ENCODE results near the gene PSMA6. TPM values are rescaled to one million over a fixed set of nuclear protein-coding genes. Genes with fewer than 3 reads are reported as not detected.
A peak's percentile ranks its signal among the peaks of the same experiment; 100 is the strongest.
"Not testable (repeated sequence)": the region's sequence is repeated elsewhere in the genome, so short reads cannot be mapped to it uniquely, and the experiment has no call there.

The PSMA6 gene
- total RNA-seq, 4 donors from 2014 or later: 70.5 to 143 (median 112) TPM

GRCh38 chr14:35351897-35352273 lies 59.7 kb downstream of the PSMA6 start:
- Histone ChIP-seq H3K27me3 (no peaks in the 10 kb centered on the region), H3K4me1 (peaks cover 0 to 12% (median 4%) of the 10 kb centered on the region in 4 donors), H3K36me3 (no peaks in the 10 kb centered on the region), H3K4me3 (no peak overlapping the region), H3K27ac (replicated peaks in 1 of 4) (no peak overlapping the region), H3K9me3 (no peaks in the 10 kb centered on the region)
- no peak for DNase-seq (ENCODE audit: extremely low spot score)
- TF ChIP-seq CTCF (IDR thresholded peaks at IDR 0.05) (no peak), POLR2A (IDR thresholded peaks at IDR 0.05; ENCODE audit: low read depth) (no peak), EP300 (IDR thresholded peaks at IDR 0.05) (no peak), POLR2AphosphoS5 (IDR thresholded peaks at IDR 0.05) (no peak)
- intact Hi-C loops (cut with DNase I): no loop called here
- 79% methylated on average over 4 of the region's 4 CpGs for WGBS

GRCh38 chr14:35352274-35353233 lies 60.4 kb downstream of the PSMA6 start:
- H3K4me3 ChIP-seq: no peak overlapping the region
- no peak for TF ChIP-seq CTCF (IDR thresholded peaks at IDR 0.05)
- TF ChIP-seq POLR2AphosphoS5 (IDR thresholded peaks at IDR 0.05): peak in 1 of 2 donors; percentile 22
- intact Hi-C loops (cut with DNase I): no loop called here
- H3K4me1 ChIP-seq: peaks cover 0 to 12% (median 4%) of the 10 kb centered on the region in 4 donors
- no peaks in the 10 kb centered on the region for H3K27me3 ChIP-seq
- DNase-seq (ENCODE audit: extremely low spot score): no peak
- no peaks in the 10 kb centered on the region for H3K9me3 ChIP-seq
- no peaks in the 10 kb centered on the region for H3K36me3 ChIP-seq
- WGBS: 72% methylated on average over 10 of the region's 15 CpGs
- no peak overlapping the region for H3K27ac ChIP-seq (replicated peaks in 1 of 4)

GRCh38 chr14:35353409-35354172 lies 61.4 kb downstream of the PSMA6 start:
- H3K9me3 ChIP-seq: no peaks in the 10 kb centered on the region
- DNase-seq (ENCODE audit: extremely low spot score): no peak
- intact Hi-C loops (cut with DNase I): no loop called here
- H3K27me3 ChIP-seq: no peaks in the 10 kb centered on the region
- TF ChIP-seq EP300 (IDR thresholded peaks at IDR 0.05) (no peak), CTCF (IDR thresholded peaks at IDR 0.05) (no peak), POLR2AphosphoS5 (IDR thresholded peaks at IDR 0.05) (no peak), POLR2A (IDR thresholded peaks at IDR 0.05; ENCODE audit: low read depth) (no peak)
- H3K4me3 ChIP-seq: no peak overlapping the region
- H3K27ac ChIP-seq (replicated peaks in 1 of 4): no peak overlapping the region
- peaks cover 0 to 12% (median 4%) of the 10 kb centered on the region in 4 donors for H3K4me1 ChIP-seq
- no peaks in the 10 kb centered on the region for H3K36me3 ChIP-seq
- WGBS: 80% methylated on average over 10 of the region's 10 CpGs

GRCh38 chr14:35355235-35355634 lies 63.1 kb downstream of the PSMA6 start:
- DNase-seq (ENCODE audit: extremely low spot score); H3K27ac ChIP-seq (replicated peaks in 1 of 4); H3K27me3 ChIP-seq; H3K9me3 ChIP-seq; H3K36me3 ChIP-seq; intact Hi-C loops (cut with DNase I); H3K4me3 ChIP-seq: not testable (repeated sequence)
- H3K4me1 ChIP-seq: peaks cover 0 to 12% (median 4%) of the 10 kb centered on the region in 4 donors
- WGBS: 99% methylated on average over 6 of the region's 6 CpGs

Measured in esophagus muscularis mucosa (tissue), 4 donors.